ENCODE results near the gene MAGI2.

- TF ChIP-seq CTCF (IDR thresholded peaks at IDR 0.05; ENCODE audit: low read depth, low read length, poor library complexity, severe bottlenecking) (no peak), EZH2phosphoT487 (IDR thresholded peaks at IDR 0.05; ENCODE audit: borderline replicate concordance, low read length) (no peak)
Observed at GRCh38 chr7:78121888-78122287, 1331.6 kb downstream of the MAGI2 start.
